Activated CD4-positive, CD25-positive, alpha-beta regulatory T cell (primary cell): Measurements from ENCODE around the gene ZCWPW1.

Source experiments
- DNase-seq, 4 experiments: peaks; one replicate each; lab custom pipeline; 2025; lab: John Stamatoyannopoulos, UW

The ZCWPW1 gene

DNA sequence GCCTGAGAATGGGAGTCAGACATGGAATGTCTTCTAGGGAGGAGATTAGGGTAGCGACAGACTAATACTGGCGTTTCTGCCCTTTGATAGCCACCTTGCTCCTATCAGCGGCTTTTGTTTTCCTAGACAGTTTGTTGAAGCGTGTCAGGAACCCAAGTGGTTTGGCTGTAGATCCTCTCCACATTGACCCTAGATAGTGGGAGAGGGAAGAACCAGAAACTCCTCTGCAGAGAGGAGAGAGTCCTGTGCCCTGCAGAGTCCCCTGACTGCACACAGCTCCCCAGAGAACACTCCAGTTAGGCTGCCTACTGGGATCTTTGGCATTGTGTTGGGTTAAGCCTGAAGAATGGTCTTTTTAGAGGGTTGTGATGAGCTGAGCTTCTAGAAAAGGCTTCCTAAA lies 3.5 kb upstream of the ZCWPW1 start:
- DNase-seq = no peak

DNA sequence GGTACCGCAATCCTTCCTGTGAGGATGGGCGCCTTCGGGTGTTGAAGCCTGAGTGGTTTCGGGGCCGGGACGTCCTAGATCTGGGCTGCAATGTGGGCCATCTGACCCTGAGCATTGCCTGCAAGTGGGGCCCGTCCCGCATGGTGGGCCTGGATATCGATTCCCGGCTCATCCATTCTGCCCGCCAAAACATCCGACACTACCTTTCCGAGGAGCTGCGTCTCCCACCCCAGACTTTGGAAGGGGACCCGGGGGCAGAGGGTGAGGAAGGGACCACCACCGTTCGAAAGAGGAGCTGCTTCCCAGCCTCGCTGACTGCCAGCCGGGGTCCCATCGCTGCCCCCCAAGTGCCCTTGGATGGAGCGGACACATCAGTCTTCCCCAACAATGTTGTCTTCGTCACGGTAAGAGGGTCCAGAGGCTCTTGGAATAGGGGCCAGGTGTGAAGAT lies 2.8 kb upstream of the ZCWPW1 start:
- DNase-seq = no peak

DNA sequence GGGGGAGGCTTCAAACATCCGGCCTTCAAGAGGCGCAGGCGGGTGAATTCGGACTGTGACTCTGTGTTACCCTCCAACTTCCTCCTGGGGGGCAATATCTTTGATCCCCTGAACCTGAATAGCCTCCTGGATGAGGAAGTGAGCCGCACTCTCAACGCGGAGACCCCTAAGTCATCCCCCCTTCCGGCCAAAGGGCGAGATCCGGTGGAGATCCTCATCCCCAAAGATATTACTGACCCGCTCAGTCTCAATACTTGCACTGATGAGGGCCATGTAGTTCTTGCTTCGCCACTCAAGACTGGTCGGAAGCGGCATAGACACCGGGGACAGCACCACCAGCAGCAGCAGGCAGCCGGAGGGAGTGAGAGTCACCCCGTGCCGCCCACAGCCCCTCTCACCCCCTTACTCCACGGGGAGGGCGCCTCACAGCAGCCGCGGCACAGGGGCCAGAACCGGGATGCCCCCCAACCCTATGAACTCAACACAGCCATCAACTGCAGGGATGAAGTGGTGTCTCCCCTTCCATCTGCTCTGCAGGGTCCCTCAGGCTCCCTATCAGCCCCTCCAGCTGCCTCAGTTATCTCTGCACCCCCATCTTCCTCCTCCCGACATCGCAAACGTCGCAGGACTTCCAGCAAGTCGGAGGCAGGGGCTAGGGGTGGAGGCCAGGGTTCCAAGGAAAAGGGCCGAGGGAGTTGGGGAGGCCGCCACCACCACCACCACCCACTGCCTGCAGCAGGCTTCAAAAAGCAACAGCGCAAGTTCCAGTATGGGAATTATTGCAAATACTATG lies 2.2 kb upstream of the ZCWPW1 start:
- peak in 1 of 4 experiments; percentile 27 for DNase-seq

DNA sequence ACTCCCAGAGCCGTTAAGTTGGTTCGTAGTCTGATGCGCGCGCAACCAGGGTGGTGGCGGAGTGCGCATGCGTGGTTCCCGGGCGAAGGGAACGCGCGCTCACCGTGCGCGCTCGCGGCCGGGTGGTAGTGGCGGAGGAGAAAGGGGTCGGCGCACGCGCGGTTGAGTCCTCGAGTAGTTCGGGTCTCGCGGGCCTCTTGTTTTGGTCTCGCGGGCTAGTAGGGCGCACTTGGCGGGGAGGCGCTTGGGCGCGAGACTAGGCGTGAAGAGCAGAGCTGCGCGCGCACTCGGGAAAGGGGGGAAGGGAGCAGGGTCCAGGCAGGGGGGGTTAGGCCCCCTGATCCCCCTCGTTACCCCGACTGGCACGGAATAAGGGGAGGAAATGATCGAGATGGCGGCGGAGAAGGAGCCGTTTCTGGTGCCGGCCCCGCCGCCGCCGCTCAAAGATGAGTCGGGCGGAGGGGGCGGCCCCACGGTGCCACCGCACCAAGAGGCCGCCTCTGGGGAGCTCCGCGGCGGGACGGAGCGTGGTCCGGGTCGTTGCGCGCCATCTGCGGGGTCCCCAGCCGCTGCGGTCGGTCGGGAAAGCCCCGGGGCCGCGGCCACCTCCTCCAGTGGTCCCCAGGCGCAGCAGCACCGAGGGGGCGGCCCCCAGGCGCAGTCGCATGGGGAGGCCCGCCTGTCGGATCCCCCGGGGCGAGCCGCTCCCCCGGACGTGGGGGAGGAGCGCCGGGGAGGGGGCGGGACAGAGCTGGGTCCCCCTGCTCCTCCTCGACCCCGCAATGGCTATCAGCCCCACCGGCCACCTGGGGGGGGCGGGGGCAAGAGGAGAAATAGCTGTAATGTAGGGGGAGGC lies 1.4 kb upstream of the ZCWPW1 start, which contains the start of gene MEPCE:
MEPCE (plus strand) TSS at position 195 of the 856 bp plus-strand sequence; CDS start at position 383, 188 bp downstream.
- peak; percentile 93 to 98 (median 94) for DNase-seq

DNA sequence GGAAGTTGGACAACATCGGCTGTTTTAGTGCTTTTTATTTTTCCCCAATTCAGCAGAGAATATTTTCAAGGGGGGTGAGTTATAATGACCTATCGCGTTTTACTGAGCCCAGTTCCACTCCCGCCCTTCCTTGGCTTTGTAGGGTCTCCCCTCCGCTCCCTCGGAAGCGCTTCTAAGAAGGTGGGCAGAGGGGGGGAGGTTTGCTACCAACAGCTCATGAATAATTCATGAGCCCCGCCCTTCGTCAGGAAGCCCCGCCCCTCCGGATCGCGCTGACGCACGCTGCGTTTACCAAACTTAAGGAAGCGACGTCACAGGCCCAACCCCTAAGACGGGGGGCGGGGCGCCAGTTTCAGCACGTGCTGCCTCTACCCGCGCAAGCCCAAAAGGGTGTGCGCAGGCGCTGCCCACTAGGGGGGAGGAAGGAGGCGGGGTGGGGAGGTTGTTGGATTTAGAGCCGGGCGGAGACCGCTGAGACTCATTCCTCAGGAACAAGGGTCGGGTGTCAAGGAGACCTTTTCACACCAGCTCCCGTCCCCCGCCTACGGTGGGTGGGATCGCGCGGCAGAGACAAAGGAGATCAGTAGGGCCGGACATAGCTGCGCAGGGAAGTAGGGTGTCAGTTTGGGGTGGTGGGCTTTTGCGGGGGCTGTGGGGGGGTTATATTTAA lies 599 bp upstream of the ZCWPW1 start:
- peak; percentile 100 for DNase-seq

DNA sequence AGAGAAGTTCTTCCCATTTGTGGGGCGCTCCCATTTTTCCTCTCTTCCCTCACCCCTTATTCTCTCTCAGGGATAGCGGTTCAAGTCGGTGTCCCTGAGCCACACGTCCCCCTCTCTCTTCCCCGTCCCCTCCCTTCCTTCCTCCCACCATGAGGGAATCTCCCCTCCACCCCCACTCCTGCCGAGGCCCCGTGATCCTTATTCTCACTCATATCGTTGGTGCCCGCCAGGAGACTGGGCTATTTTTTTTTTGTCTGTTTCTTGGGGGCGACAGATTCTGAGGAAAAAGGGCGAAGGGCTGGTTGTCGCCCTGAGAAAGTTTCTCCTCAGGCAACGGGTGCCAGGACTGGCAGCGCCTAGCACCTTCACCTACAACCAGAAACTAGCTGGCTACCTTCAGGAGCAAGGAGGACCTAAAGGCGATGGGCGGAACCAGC lies 723 bp downstream of the ZCWPW1 start:
- DNase-seq = no peak

DNA sequence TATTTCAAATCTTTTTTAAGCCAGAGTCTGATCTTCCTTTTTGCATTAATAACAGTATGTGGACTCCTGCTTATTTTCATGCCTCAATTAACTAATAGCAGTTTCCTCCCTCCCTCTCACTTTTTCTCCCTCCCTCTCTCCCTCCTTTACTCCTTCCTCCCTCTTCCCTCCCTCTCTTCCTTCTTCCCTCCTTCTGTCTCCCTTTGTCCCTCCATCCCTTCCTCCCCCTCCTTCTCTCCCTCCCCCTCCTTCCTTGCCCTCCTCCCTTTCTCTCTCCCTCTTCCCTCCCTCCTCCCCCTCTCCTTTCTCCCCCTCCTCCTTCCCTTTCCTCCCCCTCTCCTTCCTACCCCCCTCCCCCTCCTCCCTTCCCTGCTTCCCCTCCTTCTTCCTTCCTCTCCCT lies 2.0 kb downstream of the ZCWPW1 start:
- DNase-seq = no peak

DNA sequence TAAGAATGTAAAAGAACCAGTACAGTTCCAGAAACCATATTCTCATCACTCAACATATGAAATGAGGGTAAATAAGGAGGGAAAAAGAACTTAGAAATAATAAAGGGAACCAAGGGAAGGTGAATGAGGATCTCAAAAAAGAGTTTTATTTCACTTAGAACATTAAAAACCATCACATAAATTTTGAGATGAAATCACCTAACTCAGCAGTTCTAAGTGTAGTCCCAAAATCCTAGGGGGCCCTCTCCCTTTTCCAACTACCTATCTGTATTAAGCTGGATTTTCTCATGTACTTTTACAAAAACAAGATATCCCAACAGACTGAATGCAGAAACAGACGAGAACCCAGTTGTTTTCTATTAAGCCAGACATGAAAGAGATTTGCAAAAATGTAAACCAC lies 3.2 kb downstream of the ZCWPW1 start:
- DNase-seq = no peak

DNA sequence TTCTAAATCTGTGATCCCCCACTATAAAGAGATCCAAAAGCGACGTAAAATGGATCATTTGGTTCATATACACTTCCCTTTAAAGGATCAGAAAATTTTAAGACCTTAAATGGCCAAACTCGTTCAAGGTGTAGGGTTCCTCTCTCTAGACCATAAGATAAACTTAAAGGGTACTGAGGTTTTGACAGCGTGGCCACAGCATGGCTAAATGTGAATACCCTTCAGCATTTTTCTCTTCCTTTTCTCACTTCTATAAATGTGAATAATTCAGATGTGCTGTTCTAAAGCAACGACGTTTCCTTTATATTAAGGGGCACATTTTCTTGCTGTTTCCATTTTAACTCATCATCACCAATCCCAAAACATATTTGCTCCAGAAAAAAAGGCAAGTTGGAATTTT lies 5.2 kb downstream of the ZCWPW1 start:
- no peak for DNase-seq

DNA sequence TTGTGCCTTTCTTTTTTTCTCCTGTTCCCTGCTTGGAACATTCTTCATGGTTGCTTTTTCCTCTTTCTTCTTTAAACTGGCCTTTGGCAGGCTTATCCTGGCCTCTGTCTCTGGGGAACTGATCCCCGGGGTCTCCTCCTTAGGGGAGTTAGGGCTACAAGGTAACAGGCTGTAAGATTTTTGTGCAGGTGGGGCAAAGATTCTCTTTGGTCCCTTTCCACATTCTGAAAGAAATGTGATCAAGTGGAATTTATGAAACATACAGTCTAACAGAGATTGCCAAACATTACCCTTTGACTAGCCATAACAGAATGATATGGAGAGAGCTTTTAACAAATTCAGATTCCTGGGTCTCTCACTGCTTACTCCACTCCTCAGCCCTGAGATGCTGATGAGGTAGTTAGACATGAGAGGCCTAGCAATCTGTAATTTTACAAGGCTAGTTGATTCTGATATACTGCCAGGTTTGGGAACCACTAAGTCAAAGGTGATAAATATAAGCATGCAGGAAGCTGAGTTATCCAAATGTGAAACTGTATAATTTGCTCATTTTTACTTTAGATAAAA lies 8.8 kb downstream of the ZCWPW1 start:
- DNase-seq = no peak

DNA sequence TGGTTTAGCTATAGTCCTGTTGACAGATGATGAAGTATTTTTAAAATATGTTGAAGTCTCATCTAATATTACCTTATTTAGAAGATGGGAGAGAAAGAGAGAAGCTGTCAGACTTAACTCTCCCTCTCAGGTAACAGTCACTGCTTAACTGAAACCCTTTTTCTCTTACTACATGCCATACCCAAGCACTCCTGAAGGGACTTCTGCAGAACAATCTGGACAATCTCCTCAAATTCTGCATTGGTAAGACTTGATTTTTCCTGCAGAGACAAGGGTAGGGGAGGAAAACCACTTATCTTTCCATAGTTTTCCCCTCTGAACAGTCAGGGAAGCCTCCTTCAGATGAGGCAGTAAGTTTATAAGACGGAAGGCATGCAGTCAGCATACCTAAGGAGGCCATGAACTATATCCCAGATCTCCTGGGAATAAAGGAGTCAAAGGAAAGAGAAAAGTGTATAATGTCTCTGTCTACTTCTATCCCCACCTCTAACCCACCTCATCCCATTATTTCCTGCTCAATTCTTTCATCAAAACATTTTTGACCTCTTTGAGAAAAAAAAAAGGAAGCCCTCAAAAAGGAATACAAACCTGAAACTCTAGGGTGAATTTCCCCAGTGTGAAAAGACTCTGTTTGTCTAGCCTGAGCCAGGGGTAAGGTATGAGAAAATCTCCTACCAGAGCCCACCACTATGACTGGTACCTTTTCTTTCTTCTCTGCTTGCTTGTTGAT lies 9.4 kb downstream of the ZCWPW1 start:
- no peak for DNase-seq

DNA sequence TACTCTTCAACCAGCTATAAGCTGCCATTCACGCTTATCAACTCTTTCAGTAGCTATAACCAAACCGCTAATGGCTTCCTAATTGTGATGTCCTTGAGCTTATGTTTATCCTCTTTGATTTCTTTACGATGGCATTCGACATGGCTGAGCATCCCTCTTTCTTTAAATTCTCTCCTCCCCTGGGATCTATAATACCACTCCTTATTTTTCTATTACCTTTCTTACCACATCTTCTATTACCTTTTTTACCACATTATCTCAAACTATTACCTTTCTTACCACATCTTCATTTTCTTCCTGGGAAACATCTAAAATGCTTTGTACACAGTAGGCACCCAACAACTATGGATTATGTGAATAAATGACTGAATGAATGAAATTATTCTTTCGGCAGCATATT lies 13.1 kb downstream of the ZCWPW1 start:
- no peak for DNase-seq

DNA sequence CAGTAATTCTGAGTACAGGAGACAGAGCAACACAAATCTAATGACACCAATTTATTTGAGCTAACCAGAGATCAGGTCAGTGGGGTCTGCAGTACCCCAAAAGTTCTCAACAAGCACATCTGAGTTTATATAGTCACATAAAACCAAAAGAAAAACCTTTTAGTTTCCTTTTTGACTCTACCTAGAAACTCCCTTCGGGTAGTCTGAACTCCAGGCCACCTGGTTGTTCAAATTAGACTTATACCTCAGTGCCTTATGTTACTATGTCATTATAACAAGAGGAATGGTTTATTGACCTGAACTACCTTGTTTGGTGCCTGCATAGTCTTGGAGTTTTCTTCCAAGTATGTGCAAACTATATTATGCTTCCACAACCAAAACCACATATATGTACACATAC lies 14.6 kb downstream of the ZCWPW1 start:
- no peak for DNase-seq

DNA sequence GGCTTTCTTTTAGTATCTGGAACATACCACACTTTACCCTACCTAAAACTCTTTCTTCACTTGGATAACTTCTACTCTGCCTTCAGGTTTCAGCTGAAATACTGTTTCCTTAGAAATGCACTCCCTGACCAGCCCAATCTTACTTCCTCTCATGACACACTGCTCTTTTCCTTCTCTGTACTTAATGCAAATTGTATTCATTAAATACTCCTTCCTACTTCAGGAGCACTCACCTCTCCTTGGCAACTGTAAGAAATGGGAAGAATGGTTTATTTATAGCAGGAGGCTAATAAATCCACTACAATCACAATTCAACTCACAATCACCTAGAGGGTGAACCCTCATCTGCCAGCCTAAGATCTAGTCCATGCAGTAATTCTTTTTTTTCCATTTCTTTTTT lies 15.2 kb downstream of the ZCWPW1 start:
- no peak for DNase-seq

DNA sequence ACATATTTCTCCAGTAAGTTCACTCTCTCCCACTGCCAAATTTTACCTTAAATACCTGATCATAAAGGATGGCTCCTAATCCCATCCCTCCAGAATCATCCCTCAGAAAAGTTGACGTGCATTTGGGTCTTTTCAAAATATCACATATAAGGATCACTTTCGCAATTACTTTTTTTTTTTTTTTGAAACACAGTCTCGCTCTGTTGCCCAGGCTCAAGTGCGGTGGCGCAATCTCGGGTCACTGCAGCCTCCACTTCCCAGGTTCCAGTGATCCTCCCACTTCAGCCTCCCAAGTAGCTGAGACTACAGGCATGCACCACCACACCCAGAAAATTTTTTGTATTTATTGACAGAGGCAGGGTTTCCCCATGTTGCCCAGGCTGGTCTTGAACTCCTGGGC lies 17.4 kb downstream of the ZCWPW1 start:
- no peak for DNase-seq

DNA sequence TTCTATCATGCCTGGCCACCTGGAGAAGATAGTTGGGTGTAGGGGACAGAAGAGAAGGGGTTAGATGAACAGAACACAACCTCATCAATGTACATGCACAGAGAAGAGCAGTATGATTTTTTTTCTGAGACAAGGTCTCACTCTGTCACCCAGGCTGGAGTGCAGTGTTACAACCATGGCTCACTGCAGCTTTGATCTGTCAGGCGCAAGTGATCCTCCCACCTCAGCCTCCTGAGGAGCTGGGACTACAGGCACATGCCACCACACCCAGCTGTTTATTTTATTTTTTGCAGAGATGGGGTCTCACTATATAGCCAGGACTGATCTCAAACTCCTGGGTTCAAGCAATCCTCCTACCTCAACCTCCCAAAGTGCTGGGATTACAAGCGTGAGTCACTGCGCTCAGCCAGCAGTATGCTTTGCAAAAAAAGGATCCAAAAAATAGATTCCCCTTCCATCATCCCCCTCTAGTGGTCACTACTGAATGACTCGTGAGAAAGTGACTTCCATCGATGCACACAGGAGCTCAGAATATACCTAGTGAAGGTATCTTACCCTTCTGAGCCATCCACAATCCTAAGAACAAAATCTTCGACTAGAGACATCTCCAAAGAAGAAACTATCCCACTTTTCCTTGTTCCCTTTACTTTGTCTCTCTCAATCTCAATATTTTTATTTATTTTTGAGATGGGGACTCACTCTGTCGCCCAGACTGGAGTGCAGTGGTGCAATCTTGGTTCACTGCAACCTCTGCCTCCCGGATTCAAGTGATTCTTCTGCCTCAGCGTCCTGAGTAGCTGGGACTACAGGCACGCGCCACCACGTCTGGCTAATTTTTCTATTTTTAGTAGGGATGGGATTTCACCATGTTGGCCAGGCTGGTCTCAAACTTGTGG lies 21.0 kb downstream of the ZCWPW1 start:
- DNase-seq = no peak

DNA sequence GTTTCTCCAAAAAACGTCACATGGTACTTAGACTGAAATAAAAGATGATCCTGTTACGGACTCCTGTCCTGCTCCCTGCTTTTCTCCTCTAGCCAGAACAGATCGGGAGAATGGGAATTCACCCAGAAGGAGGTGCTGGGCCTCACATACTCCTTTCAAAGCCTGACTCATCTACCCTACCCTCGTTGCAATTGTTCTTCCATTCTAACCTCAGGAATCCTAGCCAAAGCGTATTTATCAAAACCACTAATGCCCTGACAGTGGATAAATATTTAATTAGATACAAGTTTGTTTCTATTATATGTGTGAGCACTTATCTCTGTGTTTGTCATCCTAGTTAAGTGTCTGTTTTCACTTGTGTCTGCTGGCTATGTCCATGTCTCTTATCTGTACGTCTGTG lies 21.7 kb downstream of the ZCWPW1 start:
- no peak for DNase-seq

DNA sequence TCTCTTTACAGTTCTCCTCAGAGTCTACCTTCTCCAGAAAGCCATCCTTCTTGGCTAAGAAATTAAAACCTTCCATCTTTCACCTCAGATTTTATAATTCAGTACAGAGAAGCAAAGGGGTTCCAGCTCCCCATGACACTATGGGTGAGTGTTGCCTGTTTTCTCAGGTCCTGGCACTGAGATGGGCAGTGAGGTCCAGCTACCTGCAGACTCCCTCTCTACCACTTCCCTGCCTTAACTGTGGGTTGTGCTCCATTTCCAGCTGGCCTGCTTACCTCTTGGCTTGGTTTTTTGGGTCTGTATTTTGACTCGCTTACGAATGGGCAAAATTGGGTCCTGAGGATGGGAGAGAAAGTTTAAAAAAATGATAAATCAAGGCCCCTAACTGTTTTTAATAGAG lies 26.3 kb downstream of the ZCWPW1 start:
- DNase-seq = no peak

DNA sequence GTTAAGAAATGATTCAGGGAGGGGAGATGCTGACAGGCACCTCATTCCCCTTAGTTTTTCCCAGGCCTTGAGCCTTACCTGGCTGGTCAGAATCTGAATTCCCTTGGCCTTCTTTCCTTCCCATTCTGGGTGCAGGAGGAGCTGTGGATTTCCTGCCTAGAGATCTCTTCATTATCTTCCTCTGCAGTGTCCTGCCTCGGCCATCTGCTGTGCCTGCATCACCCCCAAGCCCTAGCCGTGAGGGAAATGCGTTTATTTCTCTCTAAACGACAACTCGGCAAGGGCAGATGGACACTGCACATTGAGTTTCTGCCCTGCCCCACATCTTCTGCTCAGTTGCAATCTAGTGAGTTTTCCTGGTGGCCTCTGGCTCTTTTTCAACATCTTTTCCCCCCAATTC lies 26.7 kb downstream of the ZCWPW1 start:
- DNase-seq = no peak

DNA sequence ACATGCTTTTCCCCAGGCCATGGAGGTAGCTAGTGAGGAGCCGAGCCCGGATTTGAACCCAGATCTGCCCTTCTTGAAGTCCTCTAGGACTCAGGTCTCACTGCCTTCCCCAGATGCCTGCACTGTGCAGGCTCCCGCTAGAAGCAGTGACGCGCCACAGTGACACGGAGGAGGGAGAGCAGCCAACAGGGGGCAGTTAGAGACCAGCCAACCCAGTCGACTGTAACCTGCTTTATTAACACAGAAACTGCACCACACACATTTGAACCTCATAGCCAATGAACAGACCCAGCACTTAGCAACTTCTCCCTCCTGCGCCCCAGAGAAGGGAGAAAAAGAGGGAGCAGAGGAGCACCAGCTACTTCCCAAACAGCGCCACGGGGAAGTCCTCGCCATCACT lies 27.8 kb downstream of the ZCWPW1 start:
- DNase-seq = no peak
